ENCODE data around the gene CARD19. TPM values are rescaled to one million over a fixed set of nuclear protein-coding genes. Genes with fewer than 3 reads are reported as not detected.

CARD19 gene
- total RNA-seq, 4 donors from 2014 or later = 12.2 to 68.3 (median 50.3) TPM

DNA sequence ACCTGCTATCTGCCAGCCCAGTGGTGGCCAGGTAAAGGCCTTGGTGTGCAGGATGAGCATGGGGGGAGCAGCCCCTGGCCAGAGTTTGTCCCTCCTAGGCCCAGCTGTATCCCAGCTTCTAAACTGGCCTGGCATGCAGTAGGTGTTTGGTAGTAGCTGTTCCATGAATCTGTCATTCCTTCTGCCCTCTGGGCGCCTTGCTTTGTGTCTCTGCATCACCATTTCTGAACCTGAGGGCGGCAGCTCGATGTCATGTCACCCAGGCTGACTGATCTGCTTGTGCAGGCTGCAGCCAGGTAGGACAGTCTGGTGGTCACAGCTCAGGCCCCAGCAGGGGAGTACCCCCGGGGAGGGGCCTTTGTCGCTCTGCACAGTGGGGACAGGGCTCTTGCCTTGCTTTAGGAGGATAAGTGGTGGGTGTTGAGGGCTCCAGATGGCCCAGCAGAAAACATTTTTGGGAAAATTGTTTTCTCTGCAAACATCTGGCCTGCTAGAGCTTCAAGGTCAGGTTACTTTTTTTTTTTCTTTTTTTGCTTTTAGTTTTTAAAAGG, 42.2 kb upstream of the CARD19 start:
- TF ChIP-seq, protein P1, sequence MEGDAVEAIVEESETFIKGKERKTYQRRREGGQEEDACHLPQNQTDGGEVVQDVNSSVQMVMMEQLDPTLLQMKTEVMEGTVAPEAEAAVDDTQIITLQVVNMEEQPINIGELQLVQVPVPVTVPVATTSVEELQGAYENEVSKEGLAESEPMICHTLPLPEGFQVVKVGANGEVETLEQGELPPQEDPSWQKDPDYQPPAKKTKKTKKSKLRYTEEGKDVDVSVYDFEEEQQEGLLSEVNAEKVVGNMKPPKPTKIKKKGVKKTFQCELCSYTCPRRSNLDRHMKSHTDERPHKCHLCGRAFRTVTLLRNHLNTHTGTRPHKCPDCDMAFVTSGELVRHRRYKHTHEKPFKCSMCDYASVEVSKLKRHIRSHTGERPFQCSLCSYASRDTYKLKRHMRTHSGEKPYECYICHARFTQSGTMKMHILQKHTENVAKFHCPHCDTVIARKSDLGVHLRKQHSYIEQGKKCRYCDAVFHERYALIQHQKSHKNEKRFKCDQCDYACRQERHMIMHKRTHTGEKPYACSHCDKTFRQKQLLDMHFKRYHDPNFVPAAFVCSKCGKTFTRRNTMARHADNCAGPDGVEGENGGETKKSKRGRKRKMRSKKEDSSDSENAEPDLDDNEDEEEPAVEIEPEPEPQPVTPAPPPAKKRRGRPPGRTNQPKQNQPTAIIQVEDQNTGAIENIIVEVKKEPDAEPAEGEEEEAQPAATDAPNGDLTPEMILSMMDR (IDR thresholded peaks at IDR 0.05; ENCODE audit: low read depth) = no peak

DNA sequence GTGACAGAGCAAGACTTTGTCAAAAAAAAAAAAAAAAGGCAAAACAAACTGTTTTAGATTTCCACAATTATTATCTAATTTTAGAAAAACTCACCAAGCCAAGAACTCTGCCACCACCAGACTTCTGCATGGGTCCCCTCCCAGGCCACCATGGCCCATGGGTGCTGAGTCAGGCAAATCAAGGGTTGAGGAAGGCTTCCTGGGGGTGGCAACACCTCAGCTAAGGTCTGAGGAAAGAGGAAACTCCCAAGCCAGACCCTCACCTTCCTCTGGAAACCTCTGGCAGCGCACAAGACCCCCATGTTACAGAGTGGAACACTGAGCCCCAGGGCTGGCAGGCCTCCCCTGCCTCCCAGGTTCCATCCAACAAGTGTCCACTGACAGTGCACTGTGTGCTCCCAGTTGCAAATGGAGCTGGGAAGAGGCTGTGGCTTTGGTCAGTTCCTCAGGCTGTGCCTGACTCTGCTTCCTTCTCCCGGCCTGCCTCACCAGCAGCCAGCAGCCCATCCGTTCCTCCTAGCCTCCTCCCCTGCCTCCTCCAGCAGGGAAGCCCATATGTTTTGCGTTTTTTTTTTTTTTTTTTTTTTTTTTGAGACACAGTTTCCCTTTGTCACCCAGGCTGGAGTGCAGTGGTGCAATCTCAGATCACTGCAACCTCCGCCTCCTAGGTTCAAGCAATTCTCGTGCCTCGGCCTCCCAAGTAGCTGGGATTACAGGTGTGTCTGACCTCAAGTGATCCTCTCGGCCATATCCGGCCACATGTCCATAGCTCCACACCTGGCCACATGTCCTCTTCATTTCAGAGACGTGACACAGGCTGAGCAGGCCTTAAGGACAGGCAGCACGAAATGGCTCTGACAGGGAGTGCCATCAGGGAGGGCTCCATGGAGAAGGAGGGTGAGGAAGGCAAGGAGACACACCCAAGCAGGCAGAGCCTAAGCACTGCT, 41.0 kb upstream of the CARD19 start:
- TF ChIP-seq, protein P1 (IDR thresholded peaks at IDR 0.05; ENCODE audit: low read depth) = no peak

DNA sequence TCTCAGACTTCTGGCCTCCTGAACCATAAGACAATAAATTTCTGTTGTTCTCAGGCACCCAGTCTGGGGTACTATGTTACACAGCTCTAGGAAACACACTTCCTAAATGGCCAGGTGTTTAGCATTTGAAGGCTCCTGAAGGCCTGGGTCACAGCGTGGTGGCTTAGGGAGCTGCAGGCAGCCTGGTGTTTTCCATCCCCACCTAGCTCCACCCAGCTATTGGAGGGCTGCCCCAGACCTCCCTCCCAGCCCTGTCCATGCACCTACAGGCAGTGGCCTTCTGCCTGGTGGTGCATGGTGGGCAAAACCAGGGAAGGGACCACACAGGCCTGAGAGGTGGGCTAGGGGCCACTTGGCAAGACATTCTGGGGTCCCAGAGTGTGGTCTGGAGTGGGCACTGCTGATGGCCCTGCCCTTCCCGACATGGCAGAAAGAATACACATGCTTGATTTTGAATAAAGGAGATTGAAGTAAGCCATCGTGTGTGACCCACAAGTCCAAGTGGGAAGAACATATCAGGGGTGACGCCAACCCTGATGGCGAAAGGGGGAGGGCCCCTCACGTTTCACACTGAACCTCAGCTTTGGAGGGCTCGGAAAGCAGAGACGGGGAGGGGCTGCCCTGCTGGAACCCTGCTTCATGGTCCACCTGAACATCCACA, 38.8 kb upstream of the CARD19 start:
- TF ChIP-seq, protein P1 (IDR thresholded peaks at IDR 0.05; ENCODE audit: low read depth) = no peak

DNA sequence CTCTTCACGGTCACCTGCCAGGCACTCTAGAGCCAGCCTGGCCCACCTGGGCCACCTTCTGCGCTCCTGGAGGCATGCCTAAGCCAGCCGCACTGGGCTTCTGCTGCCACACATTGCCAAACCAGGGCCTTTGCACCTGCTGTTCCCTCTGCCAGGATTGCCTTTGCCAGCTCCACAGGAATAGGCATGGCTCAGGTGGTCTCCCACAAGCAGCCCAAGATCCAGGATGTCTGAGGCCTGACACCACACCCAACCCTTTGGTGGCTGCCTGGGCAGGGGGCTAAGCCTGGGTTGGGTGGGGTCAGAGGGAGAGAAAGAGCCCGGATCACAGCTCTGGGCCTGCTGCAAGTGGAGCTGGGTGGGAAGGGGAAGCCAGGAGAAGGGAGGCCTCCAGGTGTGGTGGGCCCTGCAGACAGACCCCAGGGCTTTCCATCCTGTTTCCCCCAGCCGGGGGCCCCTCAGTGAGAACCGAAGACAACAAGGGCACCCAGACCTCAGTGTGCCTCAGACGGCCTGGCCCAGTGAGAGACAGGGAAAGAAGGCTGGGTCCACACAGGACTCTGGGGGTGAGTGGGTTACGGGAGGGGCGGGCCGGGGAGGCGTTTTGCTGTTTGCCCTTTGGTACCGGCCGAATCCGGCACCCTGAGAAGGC, 38.2 kb upstream of the CARD19 start:
- TF ChIP-seq, protein P1 (IDR thresholded peaks at IDR 0.05; ENCODE audit: low read depth) = no peak

DNA sequence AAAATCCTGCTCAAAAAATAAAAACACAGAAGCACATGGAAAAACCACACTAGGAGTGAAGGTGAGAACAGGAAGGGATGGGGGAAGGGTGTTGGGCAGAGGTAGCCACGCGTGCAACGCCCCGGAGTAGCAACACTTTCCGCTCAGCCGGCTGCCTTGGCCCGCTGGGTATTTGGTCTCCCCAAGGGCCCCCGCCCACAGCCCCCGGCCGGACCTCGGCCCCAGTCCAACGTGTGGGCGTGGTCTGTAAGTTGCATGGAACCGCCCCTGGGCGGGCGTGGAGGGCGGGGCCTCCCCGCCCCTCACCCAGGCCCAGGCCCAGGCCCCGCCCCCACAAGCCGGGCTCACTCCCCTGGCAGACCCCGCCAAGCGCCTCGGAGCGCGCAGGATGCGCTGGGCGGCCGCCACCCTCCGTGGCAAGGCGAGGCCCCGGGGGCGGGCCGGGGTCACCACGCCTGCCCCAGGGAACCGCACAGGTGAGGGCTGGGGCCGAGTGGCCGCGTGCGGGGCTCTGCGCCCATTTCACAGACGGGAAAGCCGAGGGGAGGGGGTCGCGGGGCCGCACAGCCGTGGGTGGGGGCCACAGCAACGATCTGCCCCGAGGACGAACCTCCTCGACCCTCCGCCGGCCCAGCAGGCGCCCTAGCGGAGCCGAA, 37.5 kb upstream of the CARD19 start, which contains the start of gene SUSD3:
SUSD3 (plus strand) TSS at position 347 of the 656 bp plus-strand sequence; CDS start at position 389, 42 bp downstream.
- TF ChIP-seq, protein P1 (IDR thresholded peaks at IDR 0.05; ENCODE audit: low read depth) = no peak

DNA sequence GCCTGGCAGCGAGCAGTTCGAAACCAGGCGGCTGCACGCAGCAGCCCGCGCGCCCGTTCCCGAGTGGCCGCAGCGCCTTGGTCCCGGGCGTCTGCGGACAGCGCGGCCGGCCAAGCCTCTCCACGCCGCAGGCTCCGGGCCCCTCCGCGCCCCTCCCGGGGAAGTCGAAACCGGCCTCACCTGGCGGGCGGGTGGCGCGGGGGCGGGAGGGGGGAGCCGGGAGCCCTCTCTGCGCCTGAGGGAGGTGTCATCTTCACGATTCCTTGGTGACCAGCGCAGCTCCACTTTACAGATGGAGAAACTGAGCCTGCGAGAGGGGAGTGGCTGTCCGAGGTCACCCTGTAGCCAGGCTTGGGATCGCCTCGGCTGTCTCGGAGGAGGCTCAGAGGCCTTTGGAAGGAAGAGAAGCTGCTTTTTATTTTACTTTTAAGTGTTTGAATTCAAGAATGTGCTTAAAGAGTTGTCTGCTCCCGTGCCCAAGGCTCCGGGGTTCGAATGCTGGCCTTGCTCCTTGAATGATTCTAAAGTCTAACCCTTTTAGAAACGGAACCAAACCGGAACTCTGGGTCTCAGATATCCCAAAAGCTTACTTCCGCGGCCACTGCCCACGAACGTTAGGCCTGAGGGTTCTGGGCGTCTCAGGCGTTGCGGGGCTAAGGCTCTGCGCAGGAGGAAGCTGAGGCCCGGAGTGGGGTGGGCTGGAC, 36.9 kb upstream of the CARD19 start:
- TF ChIP-seq, protein P1 (IDR thresholded peaks at IDR 0.05; ENCODE audit: low read depth) = no peak
